NB4 (cell line): Measurements from ENCODE around the gene HTR2C.

Source experiments
- CTCF ChIP-seq: IDR thresholded peaks from one replicate; pipeline ENCODE4 v1.5.1; 2012; ENCODE audit warnings: low read depth, low read length
- MYC ChIP-seq: IDR thresholded peaks from 2 replicates; pipeline ENCODE4 v1.6.1; 2011; ENCODE audit warnings: low read depth, low read length

- TF ChIP-seq MYC (no peak), CTCF (no peak)
Measured at GRCh38 chrX:114889481-114889880, 305.6 kb downstream of the HTR2C start.
